Ishikawa (cell line): ENCODE results near the gene HNRNPA1.

Source experiments
- CEBPB ChIP-seq: IDR thresholded peaks from 2 replicates; pipeline ENCODE4 v1.6.1; 2012
- CREB1 ChIP-seq: IDR thresholded peaks from 2 replicates; pipeline ENCODE4 v1.6.1; 2012; ENCODE audit warnings: low read depth
- EGR1 ChIP-seq: IDR thresholded peaks from 2 replicates; pipeline ENCODE4 v1.6.1; 2012
- EP300 ChIP-seq: IDR thresholded peaks from 2 replicates; pipeline ENCODE4 v1.6.1; 2012; ENCODE audit warnings: borderline replicate concordance
- FOXM1 ChIP-seq: IDR thresholded peaks from 2 replicates; pipeline ENCODE4 v1.6.1; 2012; ENCODE audit warnings: low read depth, borderline replicate concordance
- NFIC ChIP-seq: IDR thresholded peaks from 2 replicates; pipeline ENCODE4 v1.6.1; 2012
- RAD21 ChIP-seq: IDR thresholded peaks from 2 replicates; pipeline ENCODE4 v1.6.1; 2012; ENCODE audit warnings: low read depth
- TAF1 ChIP-seq: IDR thresholded peaks from 2 replicates; pipeline ENCODE4 v1.6.1; 2012; ENCODE audit warnings: low read depth, mild to moderate bottlenecking
- TCF12 ChIP-seq: IDR thresholded peaks from 2 replicates; pipeline ENCODE4 v1.6.1; 2012; ENCODE audit warnings: low read depth
- TEAD4 ChIP-seq: IDR thresholded peaks from 2 replicates; pipeline ENCODE4 v1.6.1; 2012
- YY1 ChIP-seq: IDR thresholded peaks from 2 replicates; pipeline ENCODE4 v1.6.1; 2012; ENCODE audit warnings: low read depth
- ZBTB7A ChIP-seq: IDR thresholded peaks from 2 replicates; pipeline ENCODE4 v1.6.1; 2012; ENCODE audit warnings: low read depth
- TF ChIP-seq, protein P1 (sequence below): IDR thresholded peaks from 2 replicates; pipeline ENCODE4 v1.6.1; 2012
- TF ChIP-seq, protein P2 (sequence below): IDR thresholded peaks from 2 replicates; pipeline ENCODE4 v1.6.1; 2012; ENCODE audit warnings: low read depth, mild to moderate bottlenecking
- TF ChIP-seq, protein P3 (sequence below): IDR thresholded peaks from 2 replicates; pipeline ENCODE4 v1.6.1; 2012

The HNRNPA1 gene

GRCh38 chr12:54277823-54278276 is 2.7 kb upstream of the HNRNPA1 start:
- TF ChIP-seq RAD21 (no peak), YY1 (no peak), TEAD4 (no peak), ZBTB7A (no peak), TAF1 (no peak), CREB1 (no peak), EP300 (no peak), NFIC (no peak), CEBPB (no peak)
- TF ChIP-seq, protein P1, sequence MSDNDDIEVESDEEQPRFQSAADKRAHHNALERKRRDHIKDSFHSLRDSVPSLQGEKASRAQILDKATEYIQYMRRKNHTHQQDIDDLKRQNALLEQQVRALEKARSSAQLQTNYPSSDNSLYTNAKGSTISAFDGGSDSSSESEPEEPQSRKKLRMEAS, result no peak

GRCh38 chr12:54279227-54279631 is 1.3 kb upstream of the HNRNPA1 start:
- TF ChIP-seq ZBTB7A (peak; percentile 75; the same call in 1 of the 2 replicates), YY1 (0 out of 2 replicates have a peak, but pooled peaks have one; percentile 36), FOXM1 (0 out of 2 replicates have a peak, but pooled peaks have one; percentile 32), EGR1 (no peak)
- TF ChIP-seq, protein P2, sequence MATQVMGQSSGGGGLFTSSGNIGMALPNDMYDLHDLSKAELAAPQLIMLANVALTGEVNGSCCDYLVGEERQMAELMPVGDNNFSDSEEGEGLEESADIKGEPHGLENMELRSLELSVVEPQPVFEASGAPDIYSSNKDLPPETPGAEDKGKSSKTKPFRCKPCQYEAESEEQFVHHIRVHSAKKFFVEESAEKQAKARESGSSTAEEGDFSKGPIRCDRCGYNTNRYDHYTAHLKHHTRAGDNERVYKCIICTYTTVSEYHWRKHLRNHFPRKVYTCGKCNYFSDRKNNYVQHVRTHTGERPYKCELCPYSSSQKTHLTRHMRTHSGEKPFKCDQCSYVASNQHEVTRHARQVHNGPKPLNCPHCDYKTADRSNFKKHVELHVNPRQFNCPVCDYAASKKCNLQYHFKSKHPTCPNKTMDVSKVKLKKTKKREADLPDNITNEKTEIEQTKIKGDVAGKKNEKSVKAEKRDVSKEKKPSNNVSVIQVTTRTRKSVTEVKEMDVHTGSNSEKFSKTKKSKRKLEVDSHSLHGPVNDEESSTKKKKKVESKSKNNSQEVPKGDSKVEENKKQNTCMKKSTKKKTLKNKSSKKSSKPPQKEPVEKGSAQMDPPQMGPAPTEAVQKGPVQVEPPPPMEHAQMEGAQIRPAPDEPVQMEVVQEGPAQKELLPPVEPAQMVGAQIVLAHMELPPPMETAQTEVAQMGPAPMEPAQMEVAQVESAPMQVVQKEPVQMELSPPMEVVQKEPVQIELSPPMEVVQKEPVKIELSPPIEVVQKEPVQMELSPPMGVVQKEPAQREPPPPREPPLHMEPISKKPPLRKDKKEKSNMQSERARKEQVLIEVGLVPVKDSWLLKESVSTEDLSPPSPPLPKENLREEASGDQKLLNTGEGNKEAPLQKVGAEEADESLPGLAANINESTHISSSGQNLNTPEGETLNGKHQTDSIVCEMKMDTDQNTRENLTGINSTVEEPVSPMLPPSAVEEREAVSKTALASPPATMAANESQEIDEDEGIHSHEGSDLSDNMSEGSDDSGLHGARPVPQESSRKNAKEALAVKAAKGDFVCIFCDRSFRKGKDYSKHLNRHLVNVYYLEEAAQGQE, result no peak

GRCh38 chr12:54279632-54280467 is 676 bp upstream of the HNRNPA1 start, which contains the start of gene CBX5:
Gene CBX5 (minus strand): TSS chr12:54280122. CDS start chr12:54257650, 22,472 bp downstream.
- peak; percentile 79 for TF ChIP-seq TEAD4
- TF ChIP-seq CEBPB, result no peak; the same call in 1 of the 2 replicates
- peak; percentile 13; the same call in 1 of the 2 replicates for TF ChIP-seq NFIC
- peak; percentile 40; the same call in 1 of the 2 replicates for TF ChIP-seq EP300
- TF ChIP-seq, protein P1, result peak; percentile 97
- peak; percentile 55; the same call in 1 of the 2 replicates for TF ChIP-seq EGR1
- peak; percentile 95 for TF ChIP-seq TAF1
- no peak; the same call in 1 of the 2 replicates for TF ChIP-seq TCF12
- TF ChIP-seq, protein P3, sequence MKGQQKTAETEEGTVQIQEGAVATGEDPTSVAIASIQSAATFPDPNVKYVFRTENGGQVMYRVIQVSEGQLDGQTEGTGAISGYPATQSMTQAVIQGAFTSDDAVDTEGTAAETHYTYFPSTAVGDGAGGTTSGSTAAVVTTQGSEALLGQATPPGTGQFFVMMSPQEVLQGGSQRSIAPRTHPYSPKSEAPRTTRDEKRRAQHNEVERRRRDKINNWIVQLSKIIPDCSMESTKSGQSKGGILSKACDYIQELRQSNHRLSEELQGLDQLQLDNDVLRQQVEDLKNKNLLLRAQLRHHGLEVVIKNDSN, result peak; percentile 73
- TF ChIP-seq YY1, result peak; percentile 97

DNA sequence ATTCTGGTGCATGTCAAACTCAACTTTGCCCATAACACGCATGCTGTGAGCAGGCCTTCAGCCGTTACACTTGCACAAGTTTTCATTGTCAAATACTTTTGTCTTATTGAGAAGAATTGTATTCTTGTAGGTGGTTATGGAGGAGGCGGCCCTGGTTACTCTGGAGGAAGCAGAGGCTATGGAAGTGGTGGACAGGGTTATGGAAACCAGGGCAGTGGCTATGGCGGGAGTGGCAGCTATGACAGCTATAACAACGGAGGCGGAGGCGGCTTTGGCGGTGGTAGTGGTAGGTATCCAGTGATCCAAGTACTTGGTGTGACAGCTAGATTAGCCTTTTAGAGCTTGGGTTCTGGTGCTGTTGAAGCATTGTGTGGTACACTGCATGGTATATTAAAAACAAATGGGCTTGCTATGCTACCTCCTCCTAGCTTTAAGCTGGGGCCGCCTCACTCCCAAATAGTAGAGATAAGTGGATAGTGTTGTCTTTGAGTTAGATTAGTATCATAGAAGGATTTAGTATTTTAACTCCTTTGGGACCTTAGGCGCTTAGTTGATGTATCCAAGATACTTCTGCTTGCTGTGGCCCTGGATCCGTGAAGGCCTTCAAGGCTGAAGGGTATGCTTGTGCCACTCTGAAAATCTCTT is 2.5 kb downstream of the HNRNPA1 start:
- TF ChIP-seq EP300 (no peak), NFIC (no peak)

GRCh38 chr12:54285150-54286041 is 4.9 kb downstream of the HNRNPA1 start:
- TF ChIP-seq TCF12, result no peak
- TF ChIP-seq NFIC, result no peak
- TF ChIP-seq TAF1, result no peak
- TF ChIP-seq FOXM1, result no peak
- no peak for TF ChIP-seq YY1
- TF ChIP-seq CREB1, result no peak
- no peak for TF ChIP-seq EGR1
- TF ChIP-seq EP300, result no peak
- no peak for TF ChIP-seq TEAD4
- TF ChIP-seq, protein P2, result no peak
- TF ChIP-seq ZBTB7A, result no peak
- no peak for TF ChIP-seq RAD21
- TF ChIP-seq, protein P1, result no peak
- TF ChIP-seq, protein P3, result no peak
- TF ChIP-seq CEBPB, result no peak
